ENCODE data around the gene SRPRA.

The SRPRA gene

DNA sequence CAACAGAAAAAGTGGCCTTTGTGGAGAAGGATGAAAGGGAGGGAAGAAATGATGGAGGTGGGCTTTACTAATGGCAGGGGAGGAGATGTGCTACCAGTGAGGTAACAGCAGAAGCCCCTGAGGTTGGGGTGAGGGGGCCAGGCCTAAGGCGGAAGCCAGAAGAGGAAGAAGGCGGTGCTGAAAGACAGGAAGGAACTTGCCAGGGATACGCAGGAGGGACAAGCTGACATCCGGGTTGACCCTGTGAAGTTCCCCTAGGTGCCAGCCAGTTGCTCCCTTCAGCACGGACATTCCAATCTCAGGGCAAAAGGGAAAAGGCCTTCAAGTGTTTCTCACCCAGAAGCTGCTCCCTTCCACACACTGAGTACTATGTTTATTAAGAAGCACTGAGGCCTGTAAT, 11.9 kb upstream of the SRPRA start:
- Histone ChIP-seq H3K4me2 (ENCODE audit: low read depth, low read length, poor library complexity, severe bottlenecking) (no peak overlapping the region), H3K9me2 (replicated peaks; ENCODE audit: insufficient read depth, low read length) (no peaks in the 10 kb centered on the region), H2AFZ (ENCODE audit: low read depth, low read length, severe bottlenecking) (no peak overlapping the region), H3K36me3 (ENCODE audit: low read length) (no peaks in the 10 kb centered on the region), H3K27ac (ENCODE audit: low read depth, low read length) (no peak overlapping the region), H3K4me3 (ENCODE audit: insufficient read depth, low read length, poor library complexity, severe bottlenecking) (no peak overlapping the region), H3K9ac (ENCODE audit: low read length) (no peak overlapping the region), H3K79me2 (ENCODE audit: insufficient read depth, low read length) (no peaks in the 10 kb centered on the region), H3K9me3 (ENCODE audit: insufficient read depth, low read length) (no peaks in the 10 kb centered on the region), H3F3A (ENCODE audit: insufficient read depth) (no peaks in the 10 kb centered on the region), H3K27me3 (ENCODE audit: low read length) (no peaks in the 10 kb centered on the region), H4K20me1 (ENCODE audit: low read depth, low read length) (no peaks in the 10 kb centered on the region)
- no peak for TF ChIP-seq EZH2phosphoT487 (conservative IDR thresholded peaks at IDR 0.05; ENCODE audit: low read length)
- no peak for TF ChIP-seq CTCF (IDR thresholded peaks at IDR 0.05; ENCODE audit: insufficient read depth, low read length, poor library complexity, severe bottlenecking)

GRCh38 chr11:126279191-126279590, 10.5 kb upstream of the SRPRA start:
- H3K36me3 ChIP-seq (ENCODE audit: low read length): no peaks in the 10 kb centered on the region
- no peaks in the 10 kb centered on the region for H3K79me2 ChIP-seq (ENCODE audit: insufficient read depth, low read length)
- no peak overlapping the region for H3K4me2 ChIP-seq (ENCODE audit: low read depth, low read length, poor library complexity, severe bottlenecking)
- H3K9me3 ChIP-seq (ENCODE audit: insufficient read depth, low read length): no peaks in the 10 kb centered on the region
- no peak overlapping the region for H3K9ac ChIP-seq (ENCODE audit: low read length)
- no peak overlapping the region for H3K4me3 ChIP-seq (ENCODE audit: insufficient read depth, low read length, poor library complexity, severe bottlenecking)
- no peaks in the 10 kb centered on the region for H4K20me1 ChIP-seq (ENCODE audit: low read depth, low read length)
- TF ChIP-seq CTCF (IDR thresholded peaks at IDR 0.05; ENCODE audit: insufficient read depth, low read length, poor library complexity, severe bottlenecking) (no peak), EZH2phosphoT487 (conservative IDR thresholded peaks at IDR 0.05; ENCODE audit: low read length) (no peak)
- H3K27ac ChIP-seq (ENCODE audit: low read depth, low read length): no peak overlapping the region
- H2AFZ ChIP-seq (ENCODE audit: low read depth, low read length, severe bottlenecking): no peak overlapping the region
- H3F3A ChIP-seq (ENCODE audit: insufficient read depth): no peaks in the 10 kb centered on the region
- no peaks in the 10 kb centered on the region for H3K27me3 ChIP-seq (ENCODE audit: low read length)
- H3K9me2 ChIP-seq (replicated peaks; ENCODE audit: insufficient read depth, low read length): no peaks in the 10 kb centered on the region

DNA sequence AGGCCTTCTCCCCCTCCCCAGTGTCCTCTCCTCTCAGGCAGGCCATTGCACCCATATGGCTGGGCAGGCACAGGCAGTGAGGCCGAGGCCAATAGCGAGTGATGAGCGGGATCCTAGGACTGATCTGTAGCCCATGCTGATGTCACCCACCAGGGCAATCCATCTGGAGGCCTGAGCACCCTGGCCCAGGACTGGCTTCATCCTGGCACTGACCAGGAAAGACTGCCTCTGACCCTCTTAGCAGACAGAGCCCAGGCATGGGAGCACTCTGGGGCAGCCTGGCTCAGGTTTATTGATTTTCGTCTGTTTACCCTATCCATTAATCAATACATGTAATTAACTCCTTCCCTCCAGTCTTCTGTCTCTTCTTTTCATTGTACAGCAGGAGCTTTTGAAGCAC, 9.1 kb upstream of the SRPRA start:
- no peaks in the 10 kb centered on the region for H4K20me1 ChIP-seq (ENCODE audit: low read depth, low read length)
- H3K9me3 ChIP-seq (ENCODE audit: insufficient read depth, low read length): no peaks in the 10 kb centered on the region
- no peak overlapping the region for H3K27ac ChIP-seq (ENCODE audit: low read depth, low read length)
- H3K36me3 ChIP-seq (ENCODE audit: low read length): no peaks in the 10 kb centered on the region
- no peaks in the 10 kb centered on the region for H3K9me2 ChIP-seq (replicated peaks; ENCODE audit: insufficient read depth, low read length)
- TF ChIP-seq EZH2phosphoT487 (conservative IDR thresholded peaks at IDR 0.05; ENCODE audit: low read length) (no peak), CTCF (IDR thresholded peaks at IDR 0.05; ENCODE audit: insufficient read depth, low read length, poor library complexity, severe bottlenecking) (no peak)
- no peaks in the 10 kb centered on the region for H3F3A ChIP-seq (ENCODE audit: insufficient read depth)
- no peak overlapping the region for H3K4me3 ChIP-seq (ENCODE audit: insufficient read depth, low read length, poor library complexity, severe bottlenecking)
- no peak overlapping the region for H2AFZ ChIP-seq (ENCODE audit: low read depth, low read length, severe bottlenecking)
- no peak overlapping the region for H3K4me2 ChIP-seq (ENCODE audit: low read depth, low read length, poor library complexity, severe bottlenecking)
- no peaks in the 10 kb centered on the region for H3K79me2 ChIP-seq (ENCODE audit: insufficient read depth, low read length)
- H3K27me3 ChIP-seq (ENCODE audit: low read length): no peaks in the 10 kb centered on the region
- H3K9ac ChIP-seq (ENCODE audit: low read length): no peak overlapping the region

- Histone ChIP-seq H2AFZ (ENCODE audit: low read depth, low read length, severe bottlenecking) (no peak overlapping the region), H3K4me2 (ENCODE audit: low read depth, low read length, poor library complexity, severe bottlenecking) (no peak overlapping the region), H3K79me2 (ENCODE audit: insufficient read depth, low read length) (no peaks in the 10 kb centered on the region), H4K20me1 (ENCODE audit: low read depth, low read length) (no peaks in the 10 kb centered on the region), H3K4me3 (ENCODE audit: insufficient read depth, low read length, poor library complexity, severe bottlenecking) (no peak overlapping the region), H3K36me3 (ENCODE audit: low read length) (no peaks in the 10 kb centered on the region), H3K9ac (ENCODE audit: low read length) (no peak overlapping the region), H3F3A (ENCODE audit: insufficient read depth) (no peaks in the 10 kb centered on the region), H3K9me3 (ENCODE audit: insufficient read depth, low read length) (no peaks in the 10 kb centered on the region), H3K27ac (ENCODE audit: low read depth, low read length) (no peak overlapping the region), H3K9me2 (replicated peaks; ENCODE audit: insufficient read depth, low read length) (no peaks in the 10 kb centered on the region), H3K27me3 (ENCODE audit: low read length) (no peaks in the 10 kb centered on the region)
- TF ChIP-seq EZH2phosphoT487 (conservative IDR thresholded peaks at IDR 0.05; ENCODE audit: low read length): no peak
- no peak for TF ChIP-seq CTCF (IDR thresholded peaks at IDR 0.05; ENCODE audit: insufficient read depth, low read length, poor library complexity, severe bottlenecking)
Measured at GRCh38 chr11:126277322-126277721, 8.6 kb upstream of the SRPRA start.

Data from SU-DHL-6 (cell line).